Karpas-422 (cell line): ENCODE data around the gene CTDP1. TPM values are rescaled to one million over a fixed set of nuclear protein-coding genes. Genes with fewer than 3 reads are reported as not detected.

ENCODE experiments used
- DNase-seq: peaks from one replicate; pipeline ENCODE4 v3.0.0-alpha.2; 2015
- H2AFZ ChIP-seq: fragments of 200-600 bp; sonication (generic); 2 replicates; pipeline ENCODE4 v1.6.1; 2014; ENCODE audit warnings: antibody characterized with exemption, low read length, mixed read lengths
- H3K27ac ChIP-seq: fragments of 200-600 bp; sonication (generic); 2 replicates; pipeline ENCODE4 v1.5.1; 2014; ENCODE audit warnings: mild to moderate bottlenecking, low read length, moderate library complexity
- H3K27me3 ChIP-seq: fragments of 200-600 bp; sonication (generic); 2 replicates; pipeline ENCODE4 v1.6.1; 2014; ENCODE audit warnings: low read length, mixed read lengths
- H3K36me3 ChIP-seq: fragments of 200-600 bp; sonication (generic); 2 replicates; pipeline ENCODE4 v1.6.1; 2014; ENCODE audit warnings: low read length, mixed read lengths; ENCODE audit not compliant: insufficient read depth
- H3K4me1 ChIP-seq: fragments of 200-600 bp; sonication (generic); 2 replicates; pipeline ENCODE4 v1.6.1; 2014; ENCODE audit warnings: mild to moderate bottlenecking, low read length, mixed read lengths
- H3K4me2 ChIP-seq: fragments of 200-600 bp; sonication (generic); 2 replicates; pipeline ENCODE4 v1.6.1; 2014; ENCODE audit warnings: low read length, low read depth, mild to moderate bottlenecking; ENCODE audit not compliant: poor library complexity, severe bottlenecking
- H3K4me3 ChIP-seq: fragments of 200-600 bp; sonication (generic); 2 replicates; pipeline ENCODE4 v1.5.1; 2014; ENCODE audit warnings: mild to moderate bottlenecking, antibody characterized with exemption, low read length, mixed read lengths
- H3K79me2 ChIP-seq: fragments of 200-600 bp; sonication (generic); 2 replicates; pipeline ENCODE4 v1.6.1; 2014; ENCODE audit warnings: mild to moderate bottlenecking, low read length, mixed read lengths
- H3K9ac ChIP-seq: fragments of 200-600 bp; sonication (generic); 2 replicates; pipeline ENCODE4 v1.6.0; 2014; ENCODE audit warnings: low read length
- H3K9me2 ChIP-seq: fragments of 200-600 bp; sonication (generic), shearing (Covaris generic); replicated peaks from 2 replicates; pipeline ENCODE4 v1.6.0; 2014; ENCODE audit warnings: mild to moderate bottlenecking, low read length, moderate library complexity; ENCODE audit not compliant: insufficient read depth
- H3K9me3 ChIP-seq: fragments of 300-700, 200-600 bp; sonication (generic); 2 replicates; pipeline ENCODE4 v1.6.1; 2014; ENCODE audit warnings: low read length, mixed read lengths
- H4K20me1 ChIP-seq: fragments of 200-600 bp; sonication (generic); 2 replicates; pipeline ENCODE4 v1.6.1; 2014; ENCODE audit warnings: mild to moderate bottlenecking, antibody characterized with exemption, low read length, low read depth; ENCODE audit not compliant: insufficient read depth
- total RNA-seq: library from RNA; depleted of rRNA; stranded (reverse); fragments of >200 nt; shearing (Covaris generic); gene quantifications from 2 replicates; pipeline ENCODE4 v1.2.3, GENCODE V29; 2014; ENCODE audit warnings: low replicate concordance

CTDP1 gene
- total RNA-seq, 1 experiment from 2014 or later, result 14.1 TPM

DNA sequence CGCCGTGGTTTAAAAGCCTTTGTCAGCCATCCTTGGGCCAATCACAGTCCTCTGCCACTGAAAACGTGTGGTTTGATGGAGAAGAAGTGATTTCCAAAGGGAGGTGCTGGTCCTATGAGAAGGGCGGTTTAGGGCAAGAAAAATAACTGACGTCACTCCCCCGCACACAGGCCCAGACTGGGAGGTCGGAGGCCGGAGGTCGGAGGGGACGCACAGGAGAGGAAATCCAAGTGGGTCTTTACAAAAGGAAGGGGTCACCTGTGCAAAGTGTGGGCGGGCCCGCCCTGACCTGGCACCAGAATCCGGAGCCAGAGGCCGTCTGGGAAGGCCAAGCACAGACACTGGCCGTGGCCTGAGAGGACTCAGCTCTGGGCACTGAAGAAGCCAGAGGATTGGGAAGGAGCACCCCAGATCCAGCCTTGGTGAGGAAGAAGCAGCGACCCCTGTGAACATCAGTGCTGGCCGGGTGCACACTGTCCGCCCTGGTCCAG, 100.1 kb downstream of the CTDP1 start:
- Histone ChIP-seq H3K4me3 (no peak overlapping the region), H3K27me3 (no peaks in the 10 kb centered on the region; the same call in 1 of the 2 replicates), H4K20me1 (no peaks in the 10 kb centered on the region), H3K27ac (no peak overlapping the region), H3K79me2 (no peaks in the 10 kb centered on the region), H3K9me2 (no peaks in the 10 kb centered on the region), H3K4me1 (peaks cover 3% of the 10 kb centered on the region; the same call in 1 of the 2 replicates), H3K9me3 (no peaks in the 10 kb centered on the region), H3K36me3 (no peaks in the 10 kb centered on the region), H3K9ac (no peak overlapping the region), H2AFZ (no peak overlapping the region), H3K4me2 (no peak overlapping the region)
- DNase-seq, result no peak

DNA sequence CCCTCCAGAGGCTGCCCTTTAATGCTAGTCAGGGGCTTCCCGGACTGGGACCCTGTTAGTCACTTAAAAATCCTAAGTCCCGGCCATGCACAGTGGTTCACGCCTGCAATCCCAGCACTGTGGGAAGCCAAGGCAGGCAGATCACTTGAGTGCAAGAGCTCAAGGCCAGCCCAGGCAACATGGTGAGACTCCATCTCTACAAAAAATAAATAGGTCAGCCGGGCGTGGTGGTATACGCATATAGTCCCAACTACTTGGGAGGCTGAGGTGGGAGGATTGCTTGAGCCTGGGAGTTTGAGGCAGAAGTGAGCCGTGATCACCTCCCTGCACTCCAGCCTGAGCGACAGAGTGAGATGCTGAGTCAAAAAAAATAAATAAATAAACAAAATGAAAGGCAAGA, 100.9 kb downstream of the CTDP1 start:
- Histone ChIP-seq H3K4me3 (no peak overlapping the region), H3K36me3 (no peaks in the 10 kb centered on the region)

GRCh38 chr18:79781331-79781941, 101.8 kb downstream of the CTDP1 start:
- H3K36me3 ChIP-seq, result no peaks in the 10 kb centered on the region
- no peak overlapping the region for H3K4me3 ChIP-seq
- no peaks in the 10 kb centered on the region for H3K9me2 ChIP-seq
- H3K9me3 ChIP-seq, result no peaks in the 10 kb centered on the region
- H3K27me3 ChIP-seq, result no peaks in the 10 kb centered on the region; the same call in 1 of the 2 replicates
- H3K79me2 ChIP-seq, result no peaks in the 10 kb centered on the region
- H4K20me1 ChIP-seq, result no peaks in the 10 kb centered on the region
- H3K27ac ChIP-seq, result no peak overlapping the region
- peaks cover 3% of the 10 kb centered on the region; the same call in 1 of the 2 replicates for H3K4me1 ChIP-seq
- H2AFZ ChIP-seq, result no peak overlapping the region
- DNase-seq, result no peak
- no peak overlapping the region for H3K9ac ChIP-seq
- H3K4me2 ChIP-seq, result no peak overlapping the region

More for the DNA sequence above, 100.9 kb downstream of the CTDP1 start:
- no peaks in the 10 kb centered on the region; the same call in 1 of the 2 replicates for H3K27me3 ChIP-seq
- DNase-seq, result no peak
- H3K9ac ChIP-seq, result no peak overlapping the region
- no peaks in the 10 kb centered on the region for H3K9me2 ChIP-seq
- no peak overlapping the region for H3K4me2 ChIP-seq
- no peaks in the 10 kb centered on the region for H3K79me2 ChIP-seq
- H3K27ac ChIP-seq, result no peak overlapping the region
- H3K4me1 ChIP-seq, result peaks cover 3% of the 10 kb centered on the region; the same call in 1 of the 2 replicates
- H2AFZ ChIP-seq, result no peak overlapping the region
- H4K20me1 ChIP-seq, result no peaks in the 10 kb centered on the region
- no peaks in the 10 kb centered on the region for H3K9me3 ChIP-seq

DNA sequence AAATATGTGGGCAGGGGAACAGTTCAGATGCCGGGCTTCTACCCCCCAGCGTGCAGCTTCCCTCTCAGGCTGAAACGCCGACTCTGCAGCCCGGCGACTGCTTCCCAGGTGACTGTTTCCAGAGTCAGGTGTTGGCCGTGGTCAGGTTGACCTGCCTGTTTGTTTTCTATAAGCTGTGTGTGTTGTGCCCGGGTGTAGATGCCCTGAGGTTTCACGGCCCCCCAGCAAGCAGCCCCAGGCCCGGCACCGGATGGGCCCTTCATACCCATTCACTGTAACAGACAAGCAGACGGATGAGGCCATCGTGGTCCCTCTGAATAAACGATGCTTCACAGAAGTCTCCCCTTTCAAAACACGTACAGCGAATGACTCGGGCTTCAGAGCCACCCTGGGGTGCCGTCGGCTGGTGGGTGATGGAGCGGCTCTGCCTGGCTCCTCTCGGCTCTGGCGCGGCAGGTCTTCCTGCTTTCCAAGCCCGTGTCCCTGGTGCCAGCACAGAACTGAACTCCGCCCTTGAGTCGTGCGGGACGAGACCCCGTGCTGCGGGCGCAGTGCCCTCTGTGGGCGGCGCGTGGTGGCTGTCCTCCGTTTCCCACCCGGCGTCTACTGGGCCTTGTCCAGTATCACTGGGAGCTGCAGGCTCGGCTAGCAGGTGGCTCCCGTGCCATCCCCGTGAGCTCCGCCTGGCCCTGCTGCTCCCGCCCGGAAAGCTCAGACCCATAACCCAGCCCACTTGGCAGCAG, 103.1 kb downstream of the CTDP1 start:
- no peaks in the 10 kb centered on the region for H3K9me3 ChIP-seq
- H3K4me3 ChIP-seq, result no peak overlapping the region
- H3K9ac ChIP-seq, result no peak overlapping the region
- no peaks in the 10 kb centered on the region for H3K27me3 ChIP-seq
- H3K4me2 ChIP-seq, result no peak overlapping the region
- H3K4me1 ChIP-seq, result peaks cover 3% of the 10 kb centered on the region; the same call in 1 of the 2 replicates
- no peaks in the 10 kb centered on the region for H4K20me1 ChIP-seq
- H3K27ac ChIP-seq, result no peak overlapping the region
- H3K79me2 ChIP-seq, result no peaks in the 10 kb centered on the region
- H3K36me3 ChIP-seq, result no peaks in the 10 kb centered on the region
- H2AFZ ChIP-seq, result no peak overlapping the region
- no peak for DNase-seq
- no peaks in the 10 kb centered on the region for H3K9me2 ChIP-seq

DNA sequence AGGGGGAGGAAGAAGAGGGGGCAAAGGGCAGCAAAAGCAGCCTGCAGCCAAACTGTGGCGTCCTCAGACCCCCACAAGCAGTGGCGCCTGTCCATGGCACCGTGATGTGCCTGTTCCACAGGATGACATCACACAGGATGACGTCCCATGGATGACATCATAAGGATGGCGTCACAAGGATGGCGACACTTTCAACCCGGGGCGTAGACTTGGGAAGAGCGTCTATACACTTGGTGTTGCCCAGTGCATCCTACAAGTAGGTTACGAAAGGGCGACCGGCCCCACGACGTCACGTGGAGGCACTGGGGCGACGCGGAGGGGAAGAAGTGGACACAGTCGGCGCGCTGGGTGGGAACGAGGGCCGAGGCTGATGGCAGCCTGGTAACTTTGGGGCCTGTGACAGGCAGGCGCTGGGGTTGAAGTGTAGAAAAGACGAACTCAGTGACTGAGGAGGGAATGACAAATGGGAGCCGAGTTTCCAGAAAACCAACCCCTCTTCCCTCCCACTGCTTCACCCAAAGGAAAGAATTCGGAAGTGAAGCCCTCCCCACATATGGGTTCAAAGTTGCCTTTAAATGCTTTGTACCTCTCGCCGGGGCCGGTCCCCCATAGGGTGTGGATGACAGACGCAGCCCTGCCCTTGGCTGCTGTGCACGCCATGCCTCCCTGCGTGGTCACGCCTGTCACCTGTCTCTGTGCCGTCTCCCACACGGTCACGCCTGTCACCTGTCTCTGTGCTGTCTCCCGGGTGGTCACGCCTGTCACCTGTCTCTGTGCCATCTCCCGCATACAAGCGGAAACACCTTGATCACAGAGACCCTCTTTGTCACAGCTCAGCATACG, 104.7 kb downstream of the CTDP1 start:
- Histone ChIP-seq H3K4me3 (no peak overlapping the region), H3K36me3 (no peaks in the 10 kb centered on the region), H3K27me3 (no peaks in the 10 kb centered on the region), H3K4me1 (peaks cover under 1% of the 10 kb centered on the region; the same call in 1 of the 2 replicates), H3K79me2 (no peaks in the 10 kb centered on the region), H3K9me3 (peaks cover 3% of the 10 kb centered on the region; the same call in 1 of the 2 replicates), H3K4me2 (peak overlapping the region; percentile 30), H4K20me1 (no peaks in the 10 kb centered on the region), H3K9me2 (no peaks in the 10 kb centered on the region), H2AFZ (no peak overlapping the region), H3K27ac (no peak overlapping the region), H3K9ac (no peak overlapping the region)
- DNase-seq, result no peak

DNA sequence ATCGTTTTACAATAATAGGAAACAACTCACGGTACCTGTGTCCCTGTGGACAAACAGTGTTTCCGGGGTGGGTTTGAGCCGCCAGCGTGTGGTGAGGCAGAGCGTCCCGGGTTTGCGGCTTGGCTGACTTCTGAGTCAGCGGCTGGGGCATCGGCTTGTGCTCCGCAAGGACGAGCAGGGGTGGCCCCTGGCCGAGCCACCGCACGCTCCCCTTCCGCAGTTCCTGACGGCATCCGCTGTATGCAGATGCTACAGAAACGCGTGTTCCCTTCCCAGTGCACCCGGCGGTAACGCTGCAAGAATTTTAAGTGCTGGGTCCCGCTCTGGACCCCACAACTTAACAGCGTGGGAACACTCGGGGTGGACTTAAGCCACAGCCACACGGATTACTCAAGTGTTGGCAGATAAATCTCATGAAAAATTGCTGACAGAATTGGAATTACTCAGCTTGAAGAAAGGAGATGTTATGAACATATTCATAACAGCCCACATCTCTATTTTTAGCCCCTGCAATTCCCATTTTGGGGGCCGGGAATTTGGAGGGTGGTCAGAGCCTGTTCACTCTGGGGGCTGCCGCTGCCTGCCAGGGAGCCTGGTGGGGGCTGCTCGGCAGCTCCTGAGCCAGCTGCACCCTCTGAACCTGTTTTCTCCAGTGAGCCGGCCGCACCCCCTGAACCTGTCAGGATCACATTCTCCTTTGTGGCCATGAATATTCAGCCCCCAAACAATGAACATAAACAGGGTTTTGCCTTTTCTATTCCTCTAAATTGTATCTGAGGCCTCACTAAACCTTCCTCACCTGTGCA, 105.6 kb downstream of the CTDP1 start:
- no peak for DNase-seq
- H3K9ac ChIP-seq, result no peak overlapping the region
- peak overlapping the region; percentile 30 for H3K4me2 ChIP-seq
- H3K9me3 ChIP-seq, result peaks cover 3% of the 10 kb centered on the region; the same call in 1 of the 2 replicates
- H2AFZ ChIP-seq, result no peak overlapping the region
- H3K27me3 ChIP-seq, result no peaks in the 10 kb centered on the region
- no peak overlapping the region for H3K4me3 ChIP-seq
- no peaks in the 10 kb centered on the region for H3K4me1 ChIP-seq
- H3K9me2 ChIP-seq, result no peaks in the 10 kb centered on the region
- H3K79me2 ChIP-seq, result no peaks in the 10 kb centered on the region
- H3K36me3 ChIP-seq, result no peaks in the 10 kb centered on the region
- no peaks in the 10 kb centered on the region for H4K20me1 ChIP-seq
- no peak overlapping the region for H3K27ac ChIP-seq

DNA sequence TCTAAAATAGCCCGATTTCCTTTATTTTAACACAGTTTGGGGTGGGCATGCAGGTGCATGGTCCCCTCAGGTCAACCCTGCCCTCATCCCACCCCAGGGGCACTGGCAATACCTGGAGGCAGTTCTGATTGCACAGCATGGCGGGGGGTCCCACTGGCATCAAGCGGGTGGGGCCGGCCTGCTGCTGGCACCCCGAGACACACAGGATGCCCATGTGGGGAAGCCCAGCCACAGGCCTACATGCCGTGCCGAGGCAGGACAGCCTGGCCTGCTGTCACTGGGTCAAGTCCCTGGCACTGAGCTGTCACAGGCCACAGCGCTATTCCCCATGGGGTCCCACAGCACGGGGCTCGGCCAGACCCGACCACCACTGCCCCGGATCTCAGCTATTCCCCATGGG, 106.2 kb downstream of the CTDP1 start:
- no peaks in the 10 kb centered on the region for H4K20me1 ChIP-seq
- no peaks in the 10 kb centered on the region for H3K79me2 ChIP-seq
- no peaks in the 10 kb centered on the region for H3K27me3 ChIP-seq
- H3K9ac ChIP-seq, result no peak overlapping the region
- H3K36me3 ChIP-seq, result no peaks in the 10 kb centered on the region
- DNase-seq, result no peak
- peaks cover 3% of the 10 kb centered on the region; the same call in 1 of the 2 replicates for H3K9me3 ChIP-seq
- no peaks in the 10 kb centered on the region for H3K4me1 ChIP-seq
- no peak overlapping the region for H2AFZ ChIP-seq
- no peaks in the 10 kb centered on the region for H3K9me2 ChIP-seq
- H3K4me3 ChIP-seq, result no peak overlapping the region
- no peak overlapping the region for H3K27ac ChIP-seq
- H3K4me2 ChIP-seq, result no peak overlapping the region
